PFSK-1 (cell line): ENCODE results near the gene GALNT10.

Experiments used
- FOXP2 ChIP-seq: optimal IDR thresholded peaks from 2 replicates; pipeline ENCODE3; 2011; ENCODE audit warnings: borderline replicate concordance, control low read depth, inconsistent platforms; ENCODE audit not compliant: insufficient read depth; ENCODE audit errors: extremely low read length, extremely low read depth
- POLR2AphosphoS5 ChIP-seq: IDR thresholded peaks from 2 replicates; pipeline ENCODE4 v1.6.1; 2012; ENCODE audit warnings: low read depth, mild to moderate bottlenecking, control low read depth, low read length, moderate library complexity
- SIN3A ChIP-seq: IDR thresholded peaks from 2 replicates; pipeline ENCODE4 v1.6.1; 2012; ENCODE audit warnings: mild to moderate bottlenecking, low read length, moderate library complexity, borderline replicate concordance; ENCODE audit not compliant: insufficient read depth
- TAF1 ChIP-seq: IDR thresholded peaks from 2 replicates; pipeline ENCODE4 v1.6.1; 2012; ENCODE audit warnings: low read length, control low read depth, borderline replicate concordance; ENCODE audit not compliant: insufficient read depth
- TF ChIP-seq, protein P1 (sequence below), 2 experiments: IDR thresholded peaks; 2 replicates each; pipeline versions ENCODE4 v1.6.1 to v1.8.0; 2011 to 2012; ENCODE audit warnings: low read depth in 2 of 2, low read length in 2 of 2, control low read depth in 1 of 2, inconsistent platforms in 1 of 2, mild to moderate bottlenecking in 1 of 2, moderate library complexity in 1 of 2; ENCODE audit not compliant: insufficient read depth in 1 of 2

The GALNT10 gene

DNA sequence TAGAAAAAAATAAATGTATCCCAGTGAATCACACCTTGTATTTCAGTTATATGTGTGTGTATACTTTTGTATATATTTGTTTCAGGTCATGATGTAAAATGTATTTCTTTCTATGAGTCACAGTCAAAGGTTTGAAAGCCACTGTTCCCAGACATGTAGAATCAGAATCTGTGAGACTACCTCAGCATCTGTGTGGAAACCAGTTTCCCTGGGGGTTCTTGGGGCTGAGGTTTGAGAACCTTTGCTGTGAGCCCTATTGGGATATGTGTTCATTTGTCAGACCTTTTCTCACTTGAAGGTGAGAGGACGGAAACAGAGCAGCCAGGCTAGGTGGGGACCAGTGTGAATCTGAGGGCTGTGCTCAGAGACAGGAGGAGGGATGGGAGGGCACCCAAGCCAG, 176.6 kb downstream of the GALNT10 start:
- TF ChIP-seq SIN3A (no peak), FOXP2 (no peak), POLR2AphosphoS5 (no peak), TAF1 (no peak)

DNA sequence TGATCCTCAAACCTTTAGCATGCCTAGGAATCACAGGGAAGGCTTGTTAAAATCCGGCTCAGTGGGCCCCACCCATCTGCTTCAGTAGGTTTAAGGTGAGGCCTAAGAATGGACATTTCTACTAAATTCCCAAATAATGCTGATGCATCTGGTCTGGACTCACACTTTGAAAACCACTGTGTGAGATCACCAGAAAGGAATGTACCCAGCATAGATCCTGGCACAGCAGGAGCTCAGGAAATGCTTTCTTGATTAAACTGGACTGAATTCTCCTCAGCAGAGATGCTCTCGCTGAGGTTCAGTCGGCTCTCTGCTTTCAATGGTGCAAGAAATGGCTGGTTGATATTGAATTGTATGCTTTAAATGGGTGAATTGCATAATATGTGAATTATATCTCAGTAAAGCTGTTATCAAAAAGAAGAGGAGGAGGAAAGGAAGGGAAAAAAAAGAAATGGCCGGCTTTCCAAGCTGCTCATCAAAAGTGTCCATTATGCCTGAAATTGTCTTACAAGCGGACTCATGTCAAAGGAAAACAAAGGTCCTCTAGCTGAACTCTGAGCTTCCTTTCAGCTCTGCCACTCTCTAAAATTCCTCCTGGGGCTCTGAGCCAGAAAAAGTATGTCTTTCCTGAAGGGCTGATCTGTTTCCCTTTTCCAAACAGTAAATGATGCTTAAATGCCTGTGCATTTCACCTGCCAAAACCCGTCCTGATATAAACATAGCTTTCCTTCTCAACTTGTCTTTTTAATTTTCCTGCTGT, 177.7 kb downstream of the GALNT10 start:
- TF ChIP-seq TAF1 (no peak), POLR2AphosphoS5 (no peak), FOXP2 (no peak), SIN3A (no peak)
- TF ChIP-seq, protein P1, sequence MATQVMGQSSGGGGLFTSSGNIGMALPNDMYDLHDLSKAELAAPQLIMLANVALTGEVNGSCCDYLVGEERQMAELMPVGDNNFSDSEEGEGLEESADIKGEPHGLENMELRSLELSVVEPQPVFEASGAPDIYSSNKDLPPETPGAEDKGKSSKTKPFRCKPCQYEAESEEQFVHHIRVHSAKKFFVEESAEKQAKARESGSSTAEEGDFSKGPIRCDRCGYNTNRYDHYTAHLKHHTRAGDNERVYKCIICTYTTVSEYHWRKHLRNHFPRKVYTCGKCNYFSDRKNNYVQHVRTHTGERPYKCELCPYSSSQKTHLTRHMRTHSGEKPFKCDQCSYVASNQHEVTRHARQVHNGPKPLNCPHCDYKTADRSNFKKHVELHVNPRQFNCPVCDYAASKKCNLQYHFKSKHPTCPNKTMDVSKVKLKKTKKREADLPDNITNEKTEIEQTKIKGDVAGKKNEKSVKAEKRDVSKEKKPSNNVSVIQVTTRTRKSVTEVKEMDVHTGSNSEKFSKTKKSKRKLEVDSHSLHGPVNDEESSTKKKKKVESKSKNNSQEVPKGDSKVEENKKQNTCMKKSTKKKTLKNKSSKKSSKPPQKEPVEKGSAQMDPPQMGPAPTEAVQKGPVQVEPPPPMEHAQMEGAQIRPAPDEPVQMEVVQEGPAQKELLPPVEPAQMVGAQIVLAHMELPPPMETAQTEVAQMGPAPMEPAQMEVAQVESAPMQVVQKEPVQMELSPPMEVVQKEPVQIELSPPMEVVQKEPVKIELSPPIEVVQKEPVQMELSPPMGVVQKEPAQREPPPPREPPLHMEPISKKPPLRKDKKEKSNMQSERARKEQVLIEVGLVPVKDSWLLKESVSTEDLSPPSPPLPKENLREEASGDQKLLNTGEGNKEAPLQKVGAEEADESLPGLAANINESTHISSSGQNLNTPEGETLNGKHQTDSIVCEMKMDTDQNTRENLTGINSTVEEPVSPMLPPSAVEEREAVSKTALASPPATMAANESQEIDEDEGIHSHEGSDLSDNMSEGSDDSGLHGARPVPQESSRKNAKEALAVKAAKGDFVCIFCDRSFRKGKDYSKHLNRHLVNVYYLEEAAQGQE (IDR thresholded peaks at IDR 0.05; ENCODE audit: insufficient read depth in 1 of 2, low read depth in 2 of 2, low read length in 2 of 2), result no peak

DNA sequence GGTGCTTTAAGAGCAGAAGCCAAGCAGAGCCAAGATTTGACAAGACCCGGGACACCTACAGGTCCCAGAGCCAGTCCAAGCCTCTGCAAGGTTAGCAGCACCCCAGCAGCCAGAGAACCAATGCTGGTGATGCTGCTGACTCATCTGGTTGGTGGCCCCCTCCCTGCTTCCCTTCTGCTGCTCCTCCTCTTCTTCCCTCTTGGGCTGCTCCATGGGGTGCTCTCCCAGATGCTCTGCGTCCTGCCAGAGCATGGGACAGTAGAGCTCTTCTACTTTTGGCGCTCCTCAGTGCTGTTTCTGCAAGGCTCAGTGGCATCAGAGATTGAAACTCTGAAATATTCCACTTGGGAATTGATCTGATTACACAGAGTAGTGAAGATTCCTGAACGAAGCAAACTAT, 179.1 kb downstream of the GALNT10 start:
- no peak for TF ChIP-seq TAF1
- no peak for TF ChIP-seq SIN3A
- TF ChIP-seq POLR2AphosphoS5, result no peak
- no peak for TF ChIP-seq FOXP2
- TF ChIP-seq, protein P1 (IDR thresholded peaks at IDR 0.05; ENCODE audit: insufficient read depth in 1 of 2, low read depth in 2 of 2, low read length in 2 of 2), result no peak

DNA sequence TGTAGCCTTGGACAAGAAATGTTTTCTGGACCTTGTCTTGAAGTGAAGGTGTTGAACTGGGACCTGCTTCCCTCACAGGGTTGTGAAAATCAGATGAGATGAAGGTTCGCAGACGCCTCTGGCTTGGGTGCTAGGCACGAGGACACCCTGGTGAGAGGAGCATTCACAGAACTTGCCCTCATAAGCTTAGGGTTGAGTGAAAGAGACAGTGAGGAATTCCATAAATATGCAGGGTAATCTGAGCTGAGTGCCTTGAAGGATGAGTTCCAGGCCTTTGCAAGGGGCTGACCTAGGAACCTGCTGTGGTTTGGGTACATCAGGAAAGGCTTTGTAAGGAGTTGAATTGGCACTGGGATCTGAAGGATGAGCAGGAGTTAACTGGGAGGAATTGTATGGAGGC, 179.6 kb downstream of the GALNT10 start:
- TF ChIP-seq FOXP2, result no peak
- TF ChIP-seq TAF1, result no peak
- TF ChIP-seq POLR2AphosphoS5, result no peak
- no peak for TF ChIP-seq SIN3A
- TF ChIP-seq, protein P1 (IDR thresholded peaks at IDR 0.05; ENCODE audit: insufficient read depth in 1 of 2, low read depth in 2 of 2, low read length in 2 of 2), result no peak

DNA sequence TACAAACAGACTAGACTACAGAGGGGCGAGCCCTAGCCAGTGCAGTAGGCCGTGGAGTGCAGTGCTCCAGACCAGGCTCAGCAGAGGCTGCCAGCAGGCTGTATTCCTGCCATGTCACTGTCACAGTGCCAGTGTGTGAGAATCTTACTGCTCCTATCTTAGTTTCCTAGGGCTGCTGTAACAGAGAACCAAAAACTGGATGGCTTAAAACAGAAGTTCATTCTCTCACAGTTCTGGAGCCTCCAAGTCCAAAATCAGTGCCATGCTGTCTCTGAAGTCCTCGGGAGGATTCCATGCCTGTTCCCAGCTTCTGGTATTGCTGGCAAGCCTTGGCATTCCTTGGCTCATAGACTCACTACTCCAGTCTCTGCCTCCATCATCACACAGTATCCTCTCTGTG, 180.3 kb downstream of the GALNT10 start:
- no peak for TF ChIP-seq POLR2AphosphoS5
- no peak for TF ChIP-seq TAF1
- TF ChIP-seq SIN3A, result no peak
- TF ChIP-seq, protein P1 (IDR thresholded peaks at IDR 0.05; ENCODE audit: insufficient read depth in 1 of 2, low read depth in 2 of 2, low read length in 2 of 2), result no peak
- TF ChIP-seq FOXP2, result no peak
